ENCODE results near the gene RABGAP1L.

RABGAP1L gene

DNA sequence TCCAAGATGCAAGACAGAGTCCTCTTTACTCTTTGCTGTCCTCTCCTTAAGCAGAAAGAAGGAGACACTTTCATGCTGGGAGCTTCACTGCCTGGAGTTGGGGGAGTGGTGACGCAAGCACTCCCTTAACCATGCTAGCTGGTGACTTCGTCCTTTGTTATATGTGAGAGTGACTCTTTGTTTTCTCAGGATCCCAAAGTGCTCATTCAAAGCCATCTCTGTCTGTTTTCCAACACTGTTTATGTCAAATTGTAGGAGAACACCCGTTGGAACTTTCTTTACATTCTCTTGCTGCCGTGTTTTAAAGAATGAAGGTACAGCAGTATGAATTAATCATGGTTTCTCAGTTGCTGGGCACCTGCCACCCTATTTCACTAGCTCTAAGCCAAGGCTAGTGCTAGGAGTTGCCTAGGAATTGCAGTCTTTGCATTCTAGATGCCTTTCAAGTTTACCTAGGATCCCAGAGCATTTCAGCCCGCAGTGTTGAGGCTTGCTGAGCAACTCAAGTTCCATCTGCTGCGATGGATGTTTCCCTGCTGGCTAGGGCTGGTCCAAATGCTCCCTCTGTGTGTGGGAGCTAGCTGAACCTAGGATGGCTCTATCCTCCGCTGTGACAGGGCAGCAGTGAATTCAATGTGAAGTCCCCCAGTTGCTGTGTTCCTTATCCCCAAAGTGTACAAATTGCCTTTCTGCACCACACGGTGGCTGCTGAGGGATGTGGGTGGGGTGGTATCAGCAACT lies 205.8 kb downstream of the RABGAP1L start:
- no peak overlapping the region for H3K27ac ChIP-seq (ENCODE audit: low read depth, low read length, severe bottlenecking)
- WGBS, 2 experiments (ENCODE audit: insufficient coverage in 2 of 2): 92 to 97% methylated on average over 4 to 7 of the region's 8 CpGs
- no peak overlapping the region for H3K4me3 ChIP-seq (ENCODE audit: extremely low read depth, insufficient read depth, low read length, poor library complexity, severe bottlenecking)
- no peaks in the 10 kb centered on the region for H3K4me1 ChIP-seq (ENCODE audit: control insufficient read depth, insufficient read depth, low read length, poor library complexity, severe bottlenecking)
- no peaks in the 10 kb centered on the region for H3K36me3 ChIP-seq (ENCODE audit: control insufficient read depth, insufficient read depth, low read length)
- no peaks in the 10 kb centered on the region for H3K9me3 ChIP-seq (ENCODE audit: control insufficient read depth, low read length)

DNA sequence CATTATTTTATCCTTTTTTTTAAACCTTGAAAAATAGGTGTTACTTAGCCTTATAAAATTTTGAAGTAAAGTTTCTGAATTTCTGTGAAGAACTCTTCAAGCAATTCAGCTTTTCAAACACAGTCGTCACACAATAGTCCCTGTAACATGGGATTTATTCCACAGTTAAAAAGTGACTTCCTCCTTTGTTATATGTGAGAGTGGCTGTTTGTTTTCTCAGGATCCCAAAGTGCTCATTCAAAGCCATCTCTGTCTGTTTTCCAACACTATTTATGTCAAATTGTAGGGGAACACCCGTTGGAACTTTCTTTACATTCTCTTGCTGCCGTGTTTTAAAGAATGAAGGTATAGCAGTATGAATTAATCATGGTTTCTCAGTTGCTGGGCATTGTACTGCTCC lies 207.6 kb downstream of the RABGAP1L start:
- no peak overlapping the region for H3K4me3 ChIP-seq (ENCODE audit: extremely low read depth, insufficient read depth, low read length, poor library complexity, severe bottlenecking)
- H3K27ac ChIP-seq (ENCODE audit: low read depth, low read length, severe bottlenecking): no peak overlapping the region
- no CpG with 5 or more reads among the region's 3 CpGs for WGBS, 2 experiments (ENCODE audit: insufficient coverage in 2 of 2)
- no peaks in the 10 kb centered on the region for H3K9me3 ChIP-seq (ENCODE audit: control insufficient read depth, low read length)
- no peaks in the 10 kb centered on the region for H3K36me3 ChIP-seq (ENCODE audit: control insufficient read depth, insufficient read depth, low read length)
- H3K4me1 ChIP-seq (ENCODE audit: control insufficient read depth, insufficient read depth, low read length, poor library complexity, severe bottlenecking): no peaks in the 10 kb centered on the region

DNA sequence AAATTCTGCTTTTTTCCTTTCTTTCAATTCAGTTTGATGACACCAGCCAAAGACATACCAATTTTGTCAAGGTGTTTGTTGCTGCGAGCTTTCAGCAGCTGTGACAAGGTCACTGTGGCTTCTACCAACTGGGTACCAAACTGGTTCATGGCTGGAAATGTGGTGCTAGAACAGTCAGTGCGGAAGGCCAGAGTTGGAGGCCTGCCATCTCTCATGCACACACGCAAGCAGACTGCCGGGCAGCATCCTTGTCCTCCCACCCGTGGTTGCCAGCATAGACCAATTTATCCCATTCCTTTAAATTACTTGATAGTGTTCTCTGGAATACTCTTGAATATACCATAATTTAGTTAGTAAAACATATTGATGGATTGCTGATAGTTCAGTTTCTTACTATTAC lies 208.6 kb downstream of the RABGAP1L start:
- no peak overlapping the region for H3K4me3 ChIP-seq (ENCODE audit: extremely low read depth, insufficient read depth, low read length, poor library complexity, severe bottlenecking)
- H3K27ac ChIP-seq (ENCODE audit: low read depth, low read length, severe bottlenecking): no peak overlapping the region
- no peaks in the 10 kb centered on the region for H3K9me3 ChIP-seq (ENCODE audit: control insufficient read depth, low read length)
- H3K4me1 ChIP-seq (ENCODE audit: control insufficient read depth, insufficient read depth, low read length, poor library complexity, severe bottlenecking): no peaks in the 10 kb centered on the region
- no peaks in the 10 kb centered on the region for H3K36me3 ChIP-seq (ENCODE audit: control insufficient read depth, insufficient read depth, low read length)
- WGBS, 2 experiments (ENCODE audit: insufficient coverage in 2 of 2): 100% methylated on average over 2 to 3 of the region's 5 CpGs

DNA sequence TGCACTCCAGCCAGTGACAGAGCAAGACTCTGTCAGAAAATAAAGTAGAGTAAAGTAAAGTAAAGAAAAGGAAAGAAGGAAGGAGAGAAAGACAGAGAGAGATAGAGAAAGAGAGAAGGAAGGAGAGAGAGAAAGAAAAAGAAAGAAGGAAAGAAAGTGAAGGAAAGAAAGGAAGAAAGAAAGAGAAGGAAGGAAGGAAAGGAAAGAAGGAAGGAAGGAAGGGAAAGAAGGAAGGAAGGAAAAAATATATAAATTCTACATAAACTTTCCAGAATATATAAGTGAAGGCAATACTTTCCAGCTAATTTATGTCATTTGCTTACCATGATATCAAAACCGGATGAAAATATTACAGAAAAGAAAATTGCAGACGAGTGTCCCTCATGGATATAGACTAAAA lies 216.7 kb downstream of the RABGAP1L start:
- no peaks in the 10 kb centered on the region for H3K36me3 ChIP-seq (ENCODE audit: control insufficient read depth, insufficient read depth, low read length)
- no peak overlapping the region for H3K27ac ChIP-seq (ENCODE audit: low read depth, low read length, severe bottlenecking)
- no peak overlapping the region for H3K4me3 ChIP-seq (ENCODE audit: extremely low read depth, insufficient read depth, low read length, poor library complexity, severe bottlenecking)
- WGBS, 2 experiments (ENCODE audit: insufficient coverage in 2 of 2): no CpG with 5 or more reads among the region's 2 CpGs
- H3K9me3 ChIP-seq (ENCODE audit: control insufficient read depth, low read length): no peaks in the 10 kb centered on the region
- H3K4me1 ChIP-seq (ENCODE audit: control insufficient read depth, insufficient read depth, low read length, poor library complexity, severe bottlenecking): no peaks in the 10 kb centered on the region

DNA sequence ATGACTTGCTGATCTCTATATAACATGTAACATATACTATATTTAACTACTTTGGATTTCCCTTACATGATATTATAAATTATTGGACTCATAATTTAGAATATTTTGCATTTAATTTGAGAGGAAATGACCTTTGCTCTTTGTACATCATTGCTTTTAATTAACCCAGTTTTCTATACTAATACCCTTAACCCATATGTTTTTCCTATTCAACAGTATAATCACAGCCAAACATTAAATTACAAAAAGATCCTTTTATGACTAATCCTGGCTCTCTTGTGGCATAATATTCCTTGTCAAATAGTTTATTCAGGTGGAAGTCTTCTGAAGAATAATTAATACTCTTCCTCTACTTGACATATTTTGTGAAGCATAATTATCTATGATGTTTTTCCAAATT lies 232.4 kb downstream of the RABGAP1L start:
- H3K9me3 ChIP-seq (ENCODE audit: control insufficient read depth, low read length): no peaks in the 10 kb centered on the region
- no peak overlapping the region for H3K27ac ChIP-seq (ENCODE audit: low read depth, low read length, severe bottlenecking)
- H3K36me3 ChIP-seq (ENCODE audit: control insufficient read depth, insufficient read depth, low read length): no peaks in the 10 kb centered on the region
- no peak overlapping the region for H3K4me3 ChIP-seq (ENCODE audit: extremely low read depth, insufficient read depth, low read length, poor library complexity, severe bottlenecking)
- H3K4me1 ChIP-seq (ENCODE audit: control insufficient read depth, insufficient read depth, low read length, poor library complexity, severe bottlenecking): no peaks in the 10 kb centered on the region

DNA sequence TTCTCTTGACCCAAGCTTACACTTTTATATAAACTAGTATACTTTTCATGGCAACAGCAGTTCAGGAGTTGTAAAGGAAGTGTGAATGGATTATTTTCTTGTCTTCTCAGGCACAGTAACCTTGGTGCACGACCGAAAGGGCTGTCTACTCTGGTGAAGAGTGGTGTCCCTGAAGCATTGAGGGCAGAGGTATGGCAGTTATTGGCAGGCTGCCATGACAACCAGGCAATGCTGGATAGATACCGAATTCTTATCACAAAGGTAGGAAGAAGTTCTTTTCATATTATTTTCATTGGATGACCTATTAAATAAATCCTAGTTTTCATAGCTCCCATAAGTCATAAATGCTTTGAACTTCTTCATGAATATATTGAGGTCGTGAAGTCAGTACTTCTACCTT lies 234.6 kb downstream of the RABGAP1L start:
- H3K4me1 ChIP-seq (ENCODE audit: control insufficient read depth, insufficient read depth, low read length, poor library complexity, severe bottlenecking): peaks cover 5% of the 10 kb centered on the region
- 91 to 100% methylated on average over 2 of the region's 4 CpGs for WGBS, 2 experiments (ENCODE audit: insufficient coverage in 2 of 2)
- H3K36me3 ChIP-seq (ENCODE audit: control insufficient read depth, insufficient read depth, low read length): no peaks in the 10 kb centered on the region
- no peak overlapping the region for H3K27ac ChIP-seq (ENCODE audit: low read depth, low read length, severe bottlenecking)
- H3K9me3 ChIP-seq (ENCODE audit: control insufficient read depth, low read length): no peaks in the 10 kb centered on the region
- no peak overlapping the region for H3K4me3 ChIP-seq (ENCODE audit: extremely low read depth, insufficient read depth, low read length, poor library complexity, severe bottlenecking)

DNA sequence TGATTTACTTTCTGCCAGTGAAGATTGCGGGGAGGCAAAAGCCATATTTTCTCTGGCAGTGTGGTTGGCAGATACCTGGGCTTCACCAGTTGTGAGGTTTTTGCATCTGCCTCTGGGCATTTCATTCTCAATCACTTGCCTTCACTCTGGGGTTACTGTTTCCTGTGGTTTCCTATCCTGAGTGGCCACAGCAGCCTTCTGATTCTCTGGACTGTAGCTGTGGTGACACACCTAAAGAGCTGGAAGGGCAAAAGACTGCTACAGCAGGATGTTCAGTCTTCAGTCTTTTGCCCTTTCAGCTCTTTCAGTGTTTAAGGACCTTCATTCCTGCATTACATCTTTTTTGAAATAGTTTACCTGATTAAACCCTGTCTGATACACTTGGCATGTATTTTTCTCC lies 237.9 kb downstream of the RABGAP1L start:
- H3K27ac ChIP-seq (ENCODE audit: low read depth, low read length, severe bottlenecking): no peak overlapping the region
- H3K4me3 ChIP-seq (ENCODE audit: extremely low read depth, insufficient read depth, low read length, poor library complexity, severe bottlenecking): no peak overlapping the region
- no peaks in the 10 kb centered on the region for H3K36me3 ChIP-seq (ENCODE audit: control insufficient read depth, insufficient read depth, low read length)
- no peaks in the 10 kb centered on the region for H3K9me3 ChIP-seq (ENCODE audit: control insufficient read depth, low read length)
- 67 to 100% methylated on average over 1 of the region's 1 CpG for WGBS, 2 experiments (ENCODE audit: insufficient coverage in 2 of 2)
- H3K4me1 ChIP-seq (ENCODE audit: control insufficient read depth, insufficient read depth, low read length, poor library complexity, severe bottlenecking): peaks cover 5% of the 10 kb centered on the region

DNA sequence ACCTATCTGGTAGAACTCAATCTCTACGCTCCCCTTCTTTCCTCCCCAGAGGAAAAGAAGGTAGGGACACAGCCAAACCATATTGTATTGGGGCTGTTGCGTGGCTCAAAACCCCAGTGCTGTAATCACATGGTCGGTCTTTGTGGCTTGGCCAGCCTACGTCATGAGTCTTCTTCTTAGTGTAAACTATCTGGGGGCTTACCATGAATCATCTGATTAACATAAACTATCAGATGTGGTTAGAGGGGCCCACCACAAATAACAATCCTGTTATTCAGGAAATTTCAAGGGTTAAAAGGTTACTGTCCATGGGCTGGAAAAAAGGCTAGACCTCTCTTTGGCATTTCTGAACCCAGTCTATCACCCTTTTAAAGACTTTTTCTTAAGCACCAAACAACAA lies 238.9 kb downstream of the RABGAP1L start:
- Histone ChIP-seq H3K4me3 (ENCODE audit: extremely low read depth, insufficient read depth, low read length, poor library complexity, severe bottlenecking) (no peak overlapping the region), H3K36me3 (ENCODE audit: control insufficient read depth, insufficient read depth, low read length) (no peaks in the 10 kb centered on the region), H3K27ac (ENCODE audit: low read depth, low read length, severe bottlenecking) (no peak overlapping the region), H3K9me3 (ENCODE audit: control insufficient read depth, low read length) (no peaks in the 10 kb centered on the region), H3K4me1 (ENCODE audit: control insufficient read depth, insufficient read depth, low read length, poor library complexity, severe bottlenecking) (peaks cover 5% of the 10 kb centered on the region)
- WGBS, 2 experiments (ENCODE audit: insufficient coverage in 2 of 2): 100% methylated on average over 1 of the region's 4 CpGs; no CpG with 5 or more reads in 1 of the 2 experiments

DNA sequence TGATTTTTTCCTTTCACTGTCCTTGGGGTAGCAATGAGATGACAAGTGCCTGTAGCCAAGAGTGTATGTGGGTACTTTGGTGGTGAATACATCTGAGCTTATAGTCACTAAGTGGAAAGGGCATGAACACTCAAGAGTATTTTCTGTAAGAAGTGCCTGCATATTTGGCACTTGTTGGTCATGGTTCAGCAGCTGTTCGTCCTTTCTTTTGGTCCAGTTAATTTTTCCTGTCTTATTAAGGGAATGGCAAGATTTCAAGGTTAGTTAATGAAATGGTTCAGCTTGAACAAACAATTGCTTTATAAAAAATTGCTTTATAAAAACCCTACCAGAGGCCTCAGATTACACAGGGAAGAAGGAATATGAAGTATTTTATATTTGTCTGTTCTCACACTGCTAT lies 239.9 kb downstream of the RABGAP1L start:
- H3K27ac ChIP-seq (ENCODE audit: low read depth, low read length, severe bottlenecking): no peak overlapping the region
- H3K36me3 ChIP-seq (ENCODE audit: control insufficient read depth, insufficient read depth, low read length): no peaks in the 10 kb centered on the region
- 67% methylated on average over 1 of the region's 1 CpG; no CpG with 5 or more reads in 1 of the 2 experiments for WGBS, 2 experiments (ENCODE audit: insufficient coverage in 2 of 2)
- H3K4me1 ChIP-seq (ENCODE audit: control insufficient read depth, insufficient read depth, low read length, poor library complexity, severe bottlenecking): peaks cover 5% of the 10 kb centered on the region
- H3K4me3 ChIP-seq (ENCODE audit: extremely low read depth, insufficient read depth, low read length, poor library complexity, severe bottlenecking): no peak overlapping the region
- H3K9me3 ChIP-seq (ENCODE audit: control insufficient read depth, low read length): no peaks in the 10 kb centered on the region

DNA sequence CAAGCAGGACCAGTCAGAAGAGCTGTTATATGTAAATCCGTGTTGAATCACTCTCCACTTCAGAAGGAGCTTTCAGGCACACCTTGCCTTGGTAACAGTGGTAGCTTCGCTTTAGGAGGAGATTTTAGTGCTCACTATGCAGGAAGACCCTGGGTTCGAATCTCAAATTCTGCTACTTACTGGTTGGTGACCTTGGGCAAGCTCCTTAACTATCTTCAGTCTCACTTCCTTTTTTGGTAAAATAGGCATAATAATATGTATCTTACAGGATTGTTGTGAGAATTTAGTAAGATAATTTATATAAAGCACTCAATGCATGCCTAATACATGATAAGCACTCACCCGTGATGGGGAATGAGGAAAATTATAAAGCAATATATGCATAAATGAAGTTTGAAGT lies 241.8 kb downstream of the RABGAP1L start:
- 94% methylated on average over 2 to 3 of the region's 4 CpGs for WGBS, 2 experiments (ENCODE audit: insufficient coverage in 2 of 2)
- Histone ChIP-seq H3K36me3 (ENCODE audit: control insufficient read depth, insufficient read depth, low read length) (no peaks in the 10 kb centered on the region), H3K4me3 (ENCODE audit: extremely low read depth, insufficient read depth, low read length, poor library complexity, severe bottlenecking) (no peak overlapping the region), H3K27ac (ENCODE audit: low read depth, low read length, severe bottlenecking) (no peak overlapping the region), H3K9me3 (ENCODE audit: control insufficient read depth, low read length) (no peaks in the 10 kb centered on the region), H3K4me1 (ENCODE audit: control insufficient read depth, insufficient read depth, low read length, poor library complexity, severe bottlenecking) (peaks cover 5% of the 10 kb centered on the region)

DNA sequence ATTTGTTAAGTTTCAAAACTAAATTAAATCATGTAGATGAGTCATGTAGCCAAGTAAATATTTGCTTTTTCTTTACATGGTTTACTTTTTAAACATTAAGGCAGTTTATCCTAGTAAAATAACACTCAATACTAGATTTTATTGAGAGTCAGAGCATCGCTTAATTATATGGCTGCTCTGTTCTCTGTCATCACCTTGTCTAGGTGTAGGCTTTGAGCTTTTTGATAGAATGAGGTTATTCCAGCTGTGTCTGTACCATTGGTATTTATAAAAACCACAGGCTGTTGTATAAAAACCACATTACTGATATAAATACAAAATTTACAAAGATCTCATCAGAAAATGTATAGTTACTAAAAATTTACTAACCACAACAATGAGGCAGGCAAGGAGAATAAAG lies 245.9 kb downstream of the RABGAP1L start:
- H3K4me1 ChIP-seq (ENCODE audit: control insufficient read depth, insufficient read depth, low read length, poor library complexity, severe bottlenecking): no peaks in the 10 kb centered on the region
- WGBS, 2 experiments (ENCODE audit: insufficient coverage in 2 of 2): no CpG with 5 or more reads among the region's 1 CpG
- H3K4me3 ChIP-seq (ENCODE audit: extremely low read depth, insufficient read depth, low read length, poor library complexity, severe bottlenecking): no peak overlapping the region
- H3K27ac ChIP-seq (ENCODE audit: low read depth, low read length, severe bottlenecking): no peak overlapping the region
- no peaks in the 10 kb centered on the region for H3K9me3 ChIP-seq (ENCODE audit: control insufficient read depth, low read length)
- no peaks in the 10 kb centered on the region for H3K36me3 ChIP-seq (ENCODE audit: control insufficient read depth, insufficient read depth, low read length)
